KG1 (cell line): ENCODE results near the gene DPH6.
"Not testable (repeated sequence)": the region's sequence is repeated elsewhere in the genome, so short reads cannot be mapped to it uniquely, and the experiment has no call there.

Experiments
- DNase-seq: peaks from one replicate; lab custom pipeline; 2025; lab: John Stamatoyannopoulos, UW

DPH6 gene, protein sequence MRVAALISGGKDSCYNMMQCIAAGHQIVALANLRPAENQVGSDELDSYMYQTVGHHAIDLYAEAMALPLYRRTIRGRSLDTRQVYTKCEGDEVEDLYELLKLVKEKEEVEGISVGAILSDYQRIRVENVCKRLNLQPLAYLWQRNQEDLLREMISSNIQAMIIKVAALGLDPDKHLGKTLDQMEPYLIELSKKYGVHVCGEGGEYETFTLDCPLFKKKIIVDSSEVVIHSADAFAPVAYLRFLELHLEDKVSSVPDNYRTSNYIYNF

DNA sequence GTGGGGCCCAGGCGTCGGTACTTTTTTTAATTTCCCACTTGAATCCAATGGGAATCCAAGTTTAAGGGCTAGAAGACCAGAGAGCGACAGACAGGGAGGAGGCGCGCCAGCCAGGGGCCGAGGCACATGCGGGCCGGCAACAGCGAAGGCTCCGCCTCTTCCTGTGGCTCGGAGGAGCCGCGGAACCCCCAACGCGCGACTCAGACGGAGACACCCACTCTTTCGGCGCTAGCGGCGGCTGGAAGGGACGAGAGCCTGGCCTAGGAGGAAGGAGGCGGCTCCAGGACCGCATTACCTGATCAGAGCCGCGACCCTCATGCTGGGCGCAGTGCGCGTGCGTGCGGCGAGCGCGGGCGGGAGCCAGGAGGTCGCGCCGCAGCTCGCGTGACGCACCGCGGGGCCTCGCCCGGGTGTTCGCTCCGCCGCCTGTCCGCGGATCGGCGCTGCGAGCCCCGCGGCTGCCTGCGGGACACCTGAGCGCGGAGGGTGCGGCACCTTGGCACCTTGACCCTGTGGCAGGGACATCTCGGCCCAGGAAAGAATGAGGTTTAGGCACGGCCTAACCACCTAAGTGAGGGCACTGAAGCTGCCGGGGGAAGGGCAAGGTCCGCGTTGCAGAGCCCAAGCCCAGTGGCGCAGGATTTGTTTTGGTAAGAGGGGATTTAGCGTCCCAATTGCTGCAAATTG is at the start of gene DPH6:
DPH6 (minus strand) TSS at position 342 of the 687 bp plus-strand sequence; CDS start at position 318, 24 bp downstream.
- DNase-seq, result peak; percentile 84

- DNase-seq, result no peak
These were observed 49.7 kb upstream of the DPH6 start for GRCh38 chr15:35595656-35596055.

- DNase-seq, result not testable (repeated sequence)
These were observed 46.0 kb upstream of the DPH6 start for GRCh38 chr15:35591987-35592386.

- DNase-seq, result no peak
These were observed 38.0 kb upstream of the DPH6 start for GRCh38 chr15:35583863-35584528.

DNA sequence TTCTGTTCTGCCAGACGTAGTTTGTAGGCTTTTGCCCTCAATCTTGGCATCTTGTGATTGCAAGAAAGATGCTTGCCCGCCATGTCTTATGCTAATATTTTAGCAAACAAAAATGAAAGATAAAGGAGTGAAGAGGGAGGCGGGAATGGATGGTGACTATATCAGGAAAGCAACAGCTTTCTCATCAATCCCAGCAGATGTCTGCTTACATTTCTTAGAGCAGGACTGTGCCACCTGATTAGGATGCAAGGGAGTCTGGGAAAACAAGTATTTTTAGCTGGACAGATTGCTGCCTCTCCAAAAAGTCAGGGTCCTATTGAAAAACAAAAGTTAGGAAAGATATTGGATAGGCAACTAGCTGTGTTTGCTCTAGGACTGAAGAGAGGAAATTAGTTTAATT is 34.6 kb upstream of the DPH6 start:
- DNase-seq, result no peak

DNA sequence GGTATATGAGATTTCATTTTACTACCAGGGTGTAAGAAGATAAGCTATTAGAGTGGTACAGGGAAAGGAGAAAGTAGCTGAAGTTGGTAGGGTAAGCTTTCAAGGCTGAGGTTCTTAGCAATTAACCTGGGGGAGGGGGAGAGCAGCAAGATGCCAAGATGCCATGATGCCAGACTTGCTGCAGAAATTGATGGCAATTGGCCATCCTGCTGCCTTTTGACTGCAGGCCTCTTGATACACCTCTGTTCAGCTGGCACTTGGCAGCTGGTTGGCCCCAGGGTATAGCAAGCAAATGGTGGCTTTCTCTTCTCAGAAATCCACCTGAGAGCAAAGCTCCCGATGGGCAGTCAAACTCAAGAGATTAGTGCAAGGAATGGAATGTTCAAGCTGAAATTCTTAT is 21.4 kb upstream of the DPH6 start:
- no peak for DNase-seq

- DNase-seq, result no peak
These were observed 21.0 kb upstream of the DPH6 start for GRCh38 chr15:35566991-35567390.

DNA sequence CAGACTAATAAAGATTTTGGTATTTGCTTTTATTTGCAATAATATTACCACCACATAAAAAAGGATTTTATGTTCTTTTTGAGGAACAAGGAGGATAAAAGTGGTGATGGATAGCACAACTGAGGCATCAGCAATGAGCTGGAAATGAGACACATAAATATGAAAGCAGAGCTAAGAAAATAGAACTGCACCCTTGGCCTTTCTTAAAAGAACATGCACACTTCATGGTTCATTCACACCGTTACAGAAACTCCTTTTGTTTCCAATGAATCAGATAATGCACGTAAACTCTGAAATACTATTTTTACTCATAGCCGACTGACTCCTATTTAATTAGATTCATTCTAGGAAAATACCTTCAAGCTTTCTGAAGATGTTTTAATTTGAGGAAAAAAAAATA is 19.9 kb upstream of the DPH6 start:
- DNase-seq, result no peak

GRCh38 chr15:35562641-35563040 is 16.7 kb upstream of the DPH6 start:
- DNase-seq, result no peak

DNA sequence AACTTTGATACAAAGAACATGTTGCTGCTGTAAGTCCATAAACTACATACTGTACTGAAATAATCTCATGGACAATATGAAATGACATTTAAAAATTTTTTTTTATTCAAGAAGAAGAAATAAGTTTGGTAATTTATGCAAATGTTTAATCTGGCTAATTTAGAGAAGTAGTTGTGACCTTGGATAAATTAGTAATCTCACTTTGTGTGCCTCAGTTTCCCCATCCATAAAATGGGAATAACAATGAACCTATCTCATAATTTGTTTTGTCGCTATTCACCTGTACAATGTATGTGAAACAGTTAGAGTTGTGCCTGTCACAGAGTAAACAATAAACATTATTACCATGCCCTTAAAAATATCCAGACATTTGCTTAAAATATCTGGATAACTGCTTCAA is 15.3 kb upstream of the DPH6 start:
- DNase-seq, result no peak

DNA sequence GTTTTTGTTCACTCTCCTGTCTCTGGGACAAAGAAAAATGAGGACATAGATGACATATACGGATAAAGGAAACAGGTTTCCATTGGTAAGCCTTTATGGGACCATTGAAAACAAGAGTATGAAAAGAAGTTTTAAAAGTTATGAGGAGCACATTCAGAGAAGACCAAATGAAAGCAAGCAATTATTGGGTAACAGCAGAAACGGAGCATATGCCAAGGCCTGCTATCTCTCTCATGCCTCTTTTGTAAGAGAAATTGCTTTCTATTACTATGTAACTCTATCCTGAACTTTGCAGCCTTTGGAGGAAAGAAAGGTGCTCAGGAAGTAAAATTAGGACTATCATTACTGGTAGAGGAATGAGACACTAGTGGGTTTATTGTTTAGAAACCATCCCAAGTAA is 14.9 kb upstream of the DPH6 start:
- DNase-seq, result no peak

DNA sequence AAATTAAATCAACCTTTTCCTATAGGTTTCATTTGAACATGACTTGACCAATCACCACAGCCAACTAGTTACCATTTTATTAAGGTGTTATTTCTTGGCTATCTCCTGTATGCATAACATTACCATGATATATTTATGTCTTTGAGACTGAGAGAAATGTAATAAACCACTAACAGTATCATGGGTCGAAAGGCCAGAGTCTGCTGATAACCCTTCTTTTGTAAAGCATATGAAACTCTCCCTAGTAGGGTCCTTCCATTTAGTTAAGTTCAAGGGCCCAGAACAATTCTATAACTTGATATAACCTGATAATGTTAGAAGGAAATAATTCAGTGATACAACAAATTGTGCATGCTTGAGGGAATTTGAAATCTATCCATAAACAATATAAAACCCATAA is 14.3 kb upstream of the DPH6 start:
- DNase-seq, result no peak

DNA sequence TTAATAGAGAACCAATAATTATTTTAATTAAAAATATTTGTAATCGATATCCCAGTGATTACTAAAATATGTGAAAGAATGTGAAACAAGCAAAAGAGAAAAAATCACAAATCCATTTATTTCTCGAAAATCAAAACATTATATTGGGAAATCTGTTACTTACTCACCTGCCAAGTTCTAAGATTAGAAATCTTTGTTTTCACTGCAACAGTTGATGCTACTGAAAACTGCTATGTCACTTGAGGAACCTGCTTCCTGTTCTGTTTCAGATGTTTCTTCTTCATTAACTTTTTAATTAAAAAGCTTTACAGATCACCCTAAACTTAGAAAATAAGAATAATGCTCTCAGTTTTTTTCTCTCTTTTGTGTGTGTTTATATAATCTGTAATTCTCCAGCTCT is 13.7 kb upstream of the DPH6 start:
- DNase-seq, result no peak

DNA sequence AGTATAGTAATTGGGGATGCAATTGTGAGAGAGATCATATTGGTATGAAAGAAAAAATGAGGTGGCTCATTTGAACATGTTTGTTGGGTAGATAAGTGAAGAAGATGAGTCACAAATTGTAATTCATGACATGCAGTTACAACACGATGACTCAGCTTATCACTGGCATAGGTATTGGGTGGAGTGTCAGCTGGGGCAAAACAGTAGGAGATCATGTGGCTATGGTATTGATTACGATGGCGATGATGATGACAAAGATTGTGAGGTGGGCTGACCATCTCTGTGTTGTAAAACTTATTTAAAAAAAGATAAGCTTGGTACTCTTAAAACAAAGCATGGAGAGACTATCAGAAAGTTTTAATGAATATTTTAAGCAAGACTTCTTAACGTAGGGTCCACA is 11.6 kb upstream of the DPH6 start:
- DNase-seq, result no peak

- DNase-seq, result no peak
These were observed 11.0 kb upstream of the DPH6 start for GRCh38 chr15:35557012-35557411.

GRCh38 chr15:35555244-35555643 is 9.3 kb upstream of the DPH6 start:
- DNase-seq, result no peak

GRCh38 chr15:35550957-35551356 is 5.0 kb upstream of the DPH6 start:
- no peak for DNase-seq

- no peak for DNase-seq
These were observed 3.6 kb upstream of the DPH6 start for GRCh38 chr15:35549567-35549966.

- no peak for DNase-seq
These were observed 2.5 kb upstream of the DPH6 start for GRCh38 chr15:35548435-35548834.

DNA sequence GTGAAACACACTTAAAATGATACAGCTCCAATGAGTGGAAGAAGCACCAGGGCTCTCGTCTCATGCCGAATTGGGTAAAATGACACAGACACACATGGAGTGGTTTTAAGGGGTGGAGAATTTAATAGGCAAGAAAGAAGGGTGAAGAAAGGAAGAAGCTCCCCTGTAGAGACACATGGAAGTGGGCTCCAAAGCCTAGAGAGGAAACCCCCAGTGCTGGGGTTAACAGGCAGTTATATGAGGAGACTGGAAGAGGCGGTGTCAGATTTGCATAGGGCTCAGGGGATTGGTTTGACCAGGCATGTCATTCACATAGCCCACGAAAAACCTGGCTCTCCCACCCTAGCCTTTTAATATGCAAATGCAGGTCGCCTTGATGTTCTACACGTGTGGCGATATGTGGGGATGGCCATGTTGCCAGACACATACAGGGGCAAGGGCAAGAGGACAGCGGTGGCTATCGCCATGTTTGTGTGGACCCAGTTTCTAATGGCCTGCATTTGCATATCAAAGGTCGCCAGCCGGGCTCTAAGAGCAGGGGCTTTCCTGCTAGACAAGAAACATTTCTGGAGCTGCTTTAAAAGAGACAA is 1.9 kb upstream of the DPH6 start:
- DNase-seq, result no peak

GRCh38 chr15:35546511-35547381 is 781 bp upstream of the DPH6 start:
- DNase-seq, result no peak

DNA sequence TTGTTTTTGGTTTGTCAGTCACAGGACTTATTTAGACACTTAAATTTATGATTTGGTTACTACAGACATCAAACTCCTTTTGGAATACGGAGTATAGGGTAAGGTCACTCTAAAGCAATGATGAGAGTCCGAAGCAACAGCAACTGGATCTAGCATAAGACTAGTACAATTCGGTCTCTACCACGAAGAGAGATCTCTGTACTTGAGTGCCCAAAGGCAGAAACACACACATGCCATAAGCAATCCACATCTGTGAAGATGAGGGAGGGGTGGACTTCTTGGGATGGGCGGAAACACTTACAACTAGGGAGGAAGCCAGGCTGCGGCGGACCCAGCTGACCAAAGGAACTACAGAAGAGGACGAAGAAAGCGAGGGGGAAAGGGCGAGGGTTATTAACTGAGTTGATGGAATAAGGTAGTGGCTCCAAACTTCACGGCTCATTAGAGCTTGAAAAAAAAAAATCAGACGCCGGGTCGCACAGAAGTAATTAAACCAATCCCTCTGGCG is 595 bp downstream of the DPH6 start:
- DNase-seq, result peak; percentile 52
